ENCODE results near the gene MYBPH.

- no peak for TF ChIP-seq CTCF (IDR thresholded peaks at IDR 0.05; ENCODE audit: low read depth, low read length)
- TF ChIP-seq MAX (IDR thresholded peaks at IDR 0.05; ENCODE audit: low read depth, low read length), result no peak
- no peak for TF ChIP-seq POLR2A (IDR thresholded peaks at IDR 0.05; ENCODE audit: extremely low read depth, insufficient read length)
- no peak for TF ChIP-seq MYC (IDR thresholded peaks at IDR 0.05; ENCODE audit: low read depth, low read length)
Measured at GRCh38 chr1:203168256-203168786, 7.3 kb downstream of the MYBPH start.
